ENCODE measurements around the gene SLC13A1.
"Not testable (repeated sequence)": the region's sequence is repeated elsewhere in the genome, so short reads cannot be mapped to it uniquely, and the experiment has no call there.

SLC13A1 gene

GRCh38 chr7:123125231-123125630 is 74.5 kb downstream of the SLC13A1 start:
- DNase-seq (ENCODE audit: low read depth), result no peak

GRCh38 chr7:123122916-123123315 is 76.9 kb downstream of the SLC13A1 start:
- no peak for DNase-seq (ENCODE audit: low read depth)

- DNase-seq (ENCODE audit: low read depth), result no peak
These were observed 79.5 kb downstream of the SLC13A1 start for GRCh38 chr7:123120286-123120685.

GRCh38 chr7:123115331-123115730 is 84.4 kb downstream of the SLC13A1 start:
- DNase-seq (ENCODE audit: low read depth), result no peak

- no peak for DNase-seq (ENCODE audit: low read depth)
These were observed 85.5 kb downstream of the SLC13A1 start for GRCh38 chr7:123114288-123114687.

GRCh38 chr7:123112833-123113232 is 86.9 kb downstream of the SLC13A1 start:
- DNase-seq (ENCODE audit: low read depth), result no peak

- no peak for DNase-seq (ENCODE audit: low read depth)
These were observed 100.1 kb downstream of the SLC13A1 start for GRCh38 chr7:123099712-123100111.

GRCh38 chr7:123096976-123097375 is 102.8 kb downstream of the SLC13A1 start:
- no peak for DNase-seq (ENCODE audit: low read depth)

GRCh38 chr7:123096434-123096833 is 103.3 kb downstream of the SLC13A1 start:
- DNase-seq (ENCODE audit: low read depth), result no peak

- no peak for DNase-seq (ENCODE audit: low read depth)
These were observed 109.3 kb downstream of the SLC13A1 start for GRCh38 chr7:123090456-123090855.

GRCh38 chr7:123086910-123087309 is 112.9 kb downstream of the SLC13A1 start:
- not testable (repeated sequence) for DNase-seq (ENCODE audit: low read depth)

- not testable (repeated sequence) for DNase-seq (ENCODE audit: low read depth)
These were observed 114.9 kb downstream of the SLC13A1 start for GRCh38 chr7:123084861-123085260.

- DNase-seq (ENCODE audit: low read depth), result no peak
These were observed 120.7 kb downstream of the SLC13A1 start for GRCh38 chr7:123079021-123079420.

GRCh38 chr7:123075838-123076467 is 123.8 kb downstream of the SLC13A1 start:
- no peak for DNase-seq (ENCODE audit: low read depth)

GRCh38 chr7:123070702-123071286 is 129.0 kb downstream of the SLC13A1 start:
- DNase-seq (ENCODE audit: low read depth), result no peak

- no peak for DNase-seq (ENCODE audit: low read depth)
These were observed 132.0 kb downstream of the SLC13A1 start for GRCh38 chr7:123067814-123068213.
